A549 (cell line): ENCODE results near the gene CACNG5. TPM values are rescaled to one million over a fixed set of nuclear protein-coding genes. Genes with fewer than 3 reads are reported as not detected.

Source experiments
- ATAC-seq, 2 experiments: fragments of 200-7000 bp in 1 of 2; fragments of >200 bp in 1 of 2; cut with Nextera tagmentation in 1 of 2; cut with Tn5 transposase in 1 of 2; 3 replicates each; pipeline versions ENCODE4 v1.8.0 to v1.9.1; 2018 to 2020; ENCODE audit warnings: mild to moderate bottlenecking in 1 of 2, moderate library complexity in 1 of 2
- CTCF ChIA-PET: fragments of 300-600 bp; sonication (Branson Sonifier 250); formaldehyde crosslinking; extraction: SDS; loops from one replicate; lab custom pipeline; 2021; ENCODE audit warnings: antibody characterized with exemption, inconsistent platforms; lab: Yijun Ruan, JAX
- POLR2A ChIA-PET: fragments of 350-600 bp; formaldehyde crosslinking; extraction: SDS; loops from one replicate; lab custom pipeline; 2021; ENCODE audit warnings: antibody characterized with exemption, inconsistent platforms; lab: Yijun Ruan, JAX
- DNase-seq, 2 experiments: peaks; one replicate each; pipeline versions ENCODE4 v3.0.0 to v3.0.0-alpha.2; 2011 to 2016; ENCODE audit warnings: low read depth in 1 of 2, low spot score in 1 of 2
- FAIRE-seq: peaks from 2 replicates; lab custom pipeline; 2011; peaks lifted over from hg19 to GRCh38; lab: Jason Lieb, UNC
- H3K27ac ChIP-seq, 2 experiments: fragments of >200 bp; sonication (Bioruptor Twin); formaldehyde crosslinking; 3 replicates each; pipeline ENCODE4 v1.5.1; 2016 to 2017
- H3K4me1 ChIP-seq: fragments of >200 bp; sonication (Bioruptor Twin); formaldehyde crosslinking; 3 replicates; pipeline ENCODE4 v1.6.1; 2016
- H3K4me2 ChIP-seq: fragments of >200 bp; sonication (Bioruptor Twin); formaldehyde crosslinking; 3 replicates; pipeline ENCODE4 v1.6.1; 2016
- H3K4me3 ChIP-seq: fragments of >200 bp; sonication (Bioruptor Twin); formaldehyde crosslinking; 3 replicates; pipeline ENCODE4 v1.5.1; 2016
- H3K9me3 ChIP-seq: fragments of >200 bp; sonication (Bioruptor Twin); formaldehyde crosslinking; 3 replicates; pipeline ENCODE4 v1.6.1; 2016
- CBX8 ChIP-seq: fragments of 200-600 bp; sonication (generic); IDR thresholded peaks from 2 replicates; pipeline ENCODE4 v1.6.1; 2016
- CTCF ChIP-seq: fragments of >200 bp; sonication (Bioruptor Twin); formaldehyde crosslinking; IDR thresholded peaks from 3 replicates; pipeline ENCODE4 v1.5.1; 2016
- E2F6 ChIP-seq: IDR thresholded peaks from 2 replicates; pipeline ENCODE4 v1.6.1; 2012; ENCODE audit warnings: low read depth, borderline replicate concordance
- ELK1 ChIP-seq: fragments of 150-350 bp; IDR thresholded peaks from 2 replicates; pipeline ENCODE4 v1.6.1; 2014; ENCODE audit warnings: low read depth, mild to moderate bottlenecking, low read length
- HDAC2 ChIP-seq: fragments of 200-600 bp; sonication (generic); IDR thresholded peaks from 2 replicates; pipeline ENCODE4 v1.6.1; 2016
- HOXA7 ChIP-seq: fragments of 250-450 bp; sonication (Bioruptor Pico); IDR thresholded peaks from 2 replicates; pipeline ENCODE4 v1.5.0; 2020; ENCODE audit warnings: mild to moderate bottlenecking, moderate library complexity
- KDM5A ChIP-seq: fragments of 200-600 bp; sonication (generic); IDR thresholded peaks from 2 replicates; pipeline ENCODE4 v1.6.1; 2016; ENCODE audit warnings: antibody characterized with exemption, mild to moderate bottlenecking
- MAFK ChIP-seq: fragments of 450-650 bp; IDR thresholded peaks from 2 replicates; pipeline ENCODE4 v1.6.1; 2014; ENCODE audit not compliant: partially characterized antibody
- POLR2A ChIP-seq: IDR thresholded peaks from 2 replicates; pipeline ENCODE4 v1.6.1; 2012; ENCODE audit warnings: mild to moderate bottlenecking, low read length
- POLR2AphosphoS2 ChIP-seq: conservative IDR thresholded peaks from 2 replicates; pipeline ENCODE4 v1.6.1; 2012; ENCODE audit warnings: low read length, improper control_type of control experiment, inconsistent platforms
- RARB ChIP-seq: fragments of 250-450 bp; sonication (Bioruptor Pico); IDR thresholded peaks from 2 replicates; pipeline ENCODE4 v1.8.0; 2021; ENCODE audit warnings: mild to moderate bottlenecking, moderate library complexity
- REST ChIP-seq: fragments of 200-600 bp; sonication (generic); IDR thresholded peaks from 2 replicates; pipeline ENCODE4 v1.6.1; 2016; ENCODE audit warnings: antibody characterized with exemption, mild to moderate bottlenecking, moderate library complexity
- RFX5 ChIP-seq: fragments of 450-650 bp; IDR thresholded peaks from 2 replicates; pipeline ENCODE4 v1.7.1; 2014; ENCODE audit warnings: antibody characterized with exemption, mild to moderate bottlenecking, moderate library complexity
- RNF2 ChIP-seq: fragments of 200-600 bp; sonication (generic); IDR thresholded peaks from 2 replicates; pipeline ENCODE4 v1.6.1; 2016; ENCODE audit warnings: low read depth, mild to moderate bottlenecking, antibody characterized with exemption, moderate library complexity, borderline replicate concordance
- TFCP2L1 ChIP-seq: fragments of 250-450 bp; sonication (Bioruptor Pico); IDR thresholded peaks from 2 replicates; pipeline ENCODE4 v1.5.0; 2021; ENCODE audit warnings: mild to moderate bottlenecking
- ZFP36 ChIP-seq: fragments of 450-650 bp; IDR thresholded peaks from 2 replicates; pipeline ENCODE4 v1.6.1; 2014; ENCODE audit warnings: borderline replicate concordance; ENCODE audit not compliant: partially characterized antibody
- WGBS: methylation state at CpG from one replicate; pipeline ENCODE4 v1.1.6; 2017; ENCODE audit errors: missing lambda C conversion rate; 5-methylcytosine and 5-hydroxymethylcytosine counted together
- polyA plus RNA-seq, 4 experiments: library from polyadenylated mRNA; depleted of rRNA in 3 of 4; stranded (reverse); fragments of >200 nt; fragmentation: RNase III in 1 of 4; extraction: RNeasy Plus Mini Kit Qiagen cat#74134 plus additional on column Dnase treatment in 1 of 4; gene quantifications; 2 replicates in 3 of 4; 3 replicates in 1 of 4; pipeline ENCODE4 v1.2.3, GENCODE V29; 2011 to 2017

Gene CACNG5
- polyA plus RNA-seq, 2 of the 4 experiments (the other 2 are of a cell fraction): 0.09 TPM; not detected in 1

- H3K4me1 ChIP-seq: no peaks in the 10 kb centered on the region
- no peak for ATAC-seq
- no peak overlapping the region for H3K4me3 ChIP-seq
- DNase-seq: no peak
- no peak overlapping the region for H3K4me2 ChIP-seq
- ChIA-PET CTCF (interaction anchor here (1.3 to 3.1 kb wide), 3 partner anchors 10 to 12 kb away, joined by 4 to 14 read pairs (median 5); no protein-coding TSS in a partner anchor), POLR2A (no interaction called here)
- no peaks in the 10 kb centered on the region for H3K9me3 ChIP-seq
- no peak overlapping the region for H3K27ac ChIP-seq
- TF ChIP-seq HDAC2: no peak
- no peak for TF ChIP-seq HOXA7
- no peak for TF ChIP-seq TFCP2L1 (CRISPR knock-in tag)
- no peak for TF ChIP-seq RFX5
- TF ChIP-seq MAFK: no peak
- TF ChIP-seq POLR2A: no peak
- no peak for TF ChIP-seq E2F6
- TF ChIP-seq CTCF: no peak
- no peak for TF ChIP-seq CBX8
- no peak for TF ChIP-seq RNF2
- TF ChIP-seq ZFP36: no peak
- no peak for TF ChIP-seq REST
- no peak for TF ChIP-seq POLR2AphosphoS2
- no peak for TF ChIP-seq KDM5A
- no peak for FAIRE-seq
- 52% methylated on average over 7 of the region's 7 CpGs for WGBS
Measured at GRCh38 chr17:66889480-66890230, 54.7 kb downstream of the CACNG5 start.

GRCh38 chr17:66892246-66892645 is 57.3 kb downstream of the CACNG5 start:
- POLR2A ChIA-PET: no interaction called here
- Histone ChIP-seq H3K4me3 (no peak overlapping the region), H3K9me3 (no peaks in the 10 kb centered on the region), H3K4me1 (no peaks in the 10 kb centered on the region), H3K4me2 (no peak overlapping the region), H3K27ac (no peak overlapping the region)
- DNase-seq (no peak), FAIRE-seq (no peak), ATAC-seq (no peak; a peak in 1 of 6 replicates)
- WGBS: 15% methylated on average over 5 of the region's 5 CpGs
- no peak for TF ChIP-seq ELK1
- TF ChIP-seq RFX5: no peak
- TF ChIP-seq RARB (CRISPR knock-in tag): no peak
- TF ChIP-seq POLR2A: no peak
- TF ChIP-seq, all 56 proteins: peak for 0
- CTCF ChIA-PET: interaction anchor here (0.5 to 3.1 kb wide), 6 partner anchors 8 to 692 kb away, joined by 3 to 14 read pairs (median 4); no protein-coding TSS in a partner anchor
